GM18498 (cell line): ENCODE results near the gene HNRNPUL1.
A peak's percentile ranks its signal among the peaks of the same experiment; 100 is the strongest.
"Not testable (repeated sequence)": the region's sequence is repeated elsewhere in the genome, so short reads cannot be mapped to it uniquely, and the experiment has no call there.

Experiments
- ATAC-seq: cut with Tn5 transposase; IDR thresholded peaks from one replicate; pipeline ENCODE4 v1.9.1; 2021; ENCODE audit warnings: mild to moderate bottlenecking, moderate library complexity; ENCODE audit not compliant: unreplicated experiment

The HNRNPUL1 gene

DNA sequence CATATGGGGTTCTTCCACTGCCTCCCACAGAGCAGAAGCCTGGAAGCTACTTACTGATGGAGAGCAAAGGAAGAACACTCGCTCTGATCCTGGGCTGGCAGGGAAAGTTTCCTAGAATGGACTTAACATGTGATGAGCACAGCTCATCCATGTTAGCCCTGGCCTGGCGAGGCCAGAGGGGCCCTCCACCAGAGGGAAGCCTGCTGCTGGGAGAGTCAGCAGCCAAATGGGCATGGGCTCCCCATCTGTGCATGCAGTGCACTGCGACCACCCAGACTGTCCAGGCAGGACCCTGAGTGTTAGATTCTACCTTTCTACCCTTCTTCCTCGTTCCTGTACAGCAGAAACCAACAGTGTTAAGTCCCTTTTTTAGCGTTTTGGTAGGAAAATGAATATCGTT is 8.9 kb downstream of the HNRNPUL1 start:
- ATAC-seq: no peak

DNA sequence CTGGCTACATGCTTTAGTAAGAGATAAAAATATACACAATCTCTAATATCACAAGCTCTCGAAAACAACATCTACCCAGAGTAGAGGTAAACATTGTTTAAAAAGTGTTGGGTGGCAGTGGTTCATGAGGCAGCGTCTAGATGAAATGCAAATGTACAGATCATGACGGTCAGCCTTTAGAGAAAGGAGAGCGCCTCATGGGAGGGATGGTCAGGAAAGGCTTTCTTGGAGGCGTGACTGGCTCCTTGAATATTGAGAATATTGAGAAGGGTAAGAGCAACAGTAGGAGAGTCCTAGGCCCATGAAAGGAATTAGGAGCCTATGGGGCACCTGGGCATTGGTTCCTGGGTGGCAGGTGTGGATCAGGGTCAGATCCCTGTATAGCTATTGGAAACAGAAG is 10.6 kb downstream of the HNRNPUL1 start:
- no peak for ATAC-seq

DNA sequence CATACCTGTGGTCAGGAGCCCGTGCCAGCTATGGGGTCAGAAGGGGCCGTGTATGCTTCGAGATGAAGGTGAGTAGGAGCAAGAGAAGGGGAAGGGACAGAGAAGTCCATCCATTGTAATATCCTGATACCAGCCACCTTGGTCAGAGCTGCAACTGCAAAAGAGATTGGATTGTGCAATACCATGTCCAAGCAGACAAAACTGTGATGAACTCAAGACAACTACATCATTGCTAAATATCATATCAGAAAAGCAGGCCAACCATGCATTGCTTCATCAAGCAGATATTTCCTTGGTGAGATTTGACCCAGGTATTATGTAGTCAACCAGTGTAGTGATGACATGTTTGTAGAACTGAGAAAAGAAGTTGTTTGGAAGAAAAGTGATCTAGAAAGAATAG is 12.1 kb downstream of the HNRNPUL1 start:
- ATAC-seq: no peak

DNA sequence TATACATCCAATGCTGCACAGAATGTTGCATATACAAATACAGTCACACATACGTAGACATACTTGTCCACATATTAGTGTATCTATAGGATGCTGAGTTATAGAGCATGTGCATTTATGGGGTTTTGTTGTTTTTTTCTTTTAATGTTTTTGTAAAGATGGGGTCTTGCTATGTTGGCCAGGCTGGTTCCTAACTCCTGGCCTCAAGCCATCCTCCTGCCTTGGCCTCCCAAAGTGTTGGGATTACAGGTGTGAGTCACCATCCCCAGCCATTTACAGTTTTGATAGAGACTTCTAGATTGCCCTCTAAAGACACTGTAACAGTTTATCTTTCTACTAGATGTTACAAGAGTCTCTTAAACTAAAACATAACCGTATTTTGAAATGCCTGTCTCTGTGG is 14.3 kb downstream of the HNRNPUL1 start:
- no peak for ATAC-seq

DNA sequence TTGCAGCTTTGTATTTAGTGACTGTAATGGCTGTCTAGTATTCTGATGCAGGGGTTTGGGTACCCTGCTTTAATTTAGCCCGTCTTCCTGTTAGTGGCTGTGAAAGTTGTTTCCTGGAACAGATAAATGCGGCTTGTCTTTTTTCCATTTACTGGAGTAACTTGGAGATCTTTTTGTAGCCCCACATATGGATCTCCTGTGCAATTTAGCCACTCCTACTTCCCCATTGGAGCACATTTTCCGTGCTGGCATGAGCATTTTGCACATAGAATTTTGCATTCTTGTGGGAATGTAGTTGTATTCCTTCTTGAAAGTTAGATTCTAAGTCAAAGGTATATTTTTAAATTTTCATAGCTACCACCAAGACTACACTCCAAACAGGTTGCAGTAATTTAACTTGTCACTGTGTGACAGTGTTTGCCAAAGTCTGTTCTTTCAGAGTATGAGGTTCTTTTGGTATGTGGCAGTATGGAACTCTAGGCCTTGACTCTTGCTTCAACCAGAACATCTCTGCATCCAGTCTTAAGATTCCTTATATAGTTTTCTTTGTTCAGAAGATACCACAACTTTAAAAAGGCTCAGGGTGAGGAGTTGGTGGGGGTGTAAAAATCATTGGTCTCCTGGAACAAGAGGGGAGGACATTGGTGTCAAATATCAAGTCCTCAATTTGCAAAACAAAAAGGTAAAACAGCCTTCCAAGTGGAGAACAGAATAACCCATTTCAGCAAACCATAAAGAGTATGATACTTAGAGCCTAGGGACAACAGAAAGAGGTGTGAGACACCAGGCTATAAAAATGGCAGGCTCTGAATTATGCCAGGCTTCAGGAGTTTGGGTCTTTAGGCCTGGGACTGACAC is 24.7 kb downstream of the HNRNPUL1 start:
- ATAC-seq: no peak

DNA sequence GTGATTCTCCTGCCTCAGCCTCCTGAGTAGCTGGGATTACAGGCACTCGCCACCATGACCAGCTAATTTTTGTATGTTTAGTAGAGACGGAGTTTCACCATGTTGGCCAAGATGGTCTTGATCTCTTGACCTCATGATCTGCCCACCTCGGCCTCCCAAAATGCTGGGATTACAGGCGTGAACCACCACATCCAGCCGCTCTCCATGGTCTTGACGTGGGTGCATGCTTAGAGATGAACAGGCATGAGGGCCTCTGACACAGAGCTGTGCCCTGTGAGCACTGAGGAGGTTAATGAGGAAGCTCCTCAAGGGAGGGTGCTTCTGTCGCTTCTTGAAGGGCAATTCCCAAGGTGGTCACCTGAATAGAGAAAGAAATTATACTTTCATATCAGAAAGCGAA is 25.6 kb downstream of the HNRNPUL1 start:
- ATAC-seq: not testable (repeated sequence)

DNA sequence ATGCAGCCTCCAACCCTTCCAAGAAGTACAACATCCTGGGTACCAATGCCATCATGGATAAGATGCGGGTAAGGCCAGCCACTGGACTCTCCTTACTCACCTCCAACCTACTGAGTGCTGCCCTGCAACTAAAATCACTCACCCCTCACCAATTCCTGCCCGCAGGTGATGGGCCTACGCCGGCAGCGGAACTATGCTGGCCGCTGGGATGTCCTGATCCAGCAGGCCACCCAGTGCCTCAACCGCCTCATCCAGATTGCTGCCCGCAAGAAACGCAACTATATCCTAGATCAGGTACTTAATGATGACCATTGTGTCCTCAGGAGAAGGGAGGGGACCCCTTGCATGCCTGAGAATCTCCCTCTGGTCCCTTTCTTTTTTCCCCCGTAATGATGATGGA is 30.2 kb downstream of the HNRNPUL1 start:
- no peak for ATAC-seq

DNA sequence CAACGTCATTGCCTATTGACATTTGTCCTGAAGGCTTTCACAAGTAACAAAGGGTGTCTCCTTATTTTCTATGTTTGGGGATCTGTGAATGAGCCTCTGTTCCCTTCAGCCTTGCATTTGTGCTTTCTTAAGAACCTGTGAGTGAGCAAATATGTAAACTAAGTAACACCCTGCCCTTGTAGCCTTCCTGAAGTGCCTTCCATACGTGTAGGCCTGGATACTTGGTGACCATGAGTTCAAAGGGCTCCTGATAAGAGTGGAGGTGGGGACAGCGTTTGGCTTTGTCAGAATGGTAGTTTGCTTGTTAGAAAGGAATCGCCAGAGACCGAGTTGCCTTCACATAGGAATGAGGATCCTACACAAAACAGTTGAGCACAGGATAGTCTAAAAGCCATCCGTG is 31.3 kb downstream of the HNRNPUL1 start:
- ATAC-seq: no peak

DNA sequence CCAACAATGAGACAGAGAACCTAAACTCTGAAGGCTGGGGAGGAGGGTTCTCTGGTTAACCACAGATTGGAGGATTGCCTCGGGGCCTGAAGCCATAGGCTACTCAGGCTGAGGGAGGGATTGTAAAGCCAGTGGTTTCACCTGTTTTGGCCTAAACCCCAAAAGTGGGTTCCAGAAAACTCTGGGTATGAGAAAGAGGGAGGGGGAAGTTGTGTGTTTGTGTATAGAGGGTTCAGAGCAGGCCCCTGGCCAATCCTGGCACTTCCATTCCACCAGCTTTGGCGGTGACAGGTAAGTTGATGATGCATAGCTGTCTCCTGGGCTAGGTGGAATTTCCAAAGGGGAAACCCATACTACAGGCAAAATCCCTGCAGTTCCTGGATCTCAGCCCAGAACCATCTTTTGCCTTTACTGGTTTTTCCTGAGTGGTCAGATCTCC is 32.3 kb downstream of the HNRNPUL1 start:
- ATAC-seq: no peak

DNA sequence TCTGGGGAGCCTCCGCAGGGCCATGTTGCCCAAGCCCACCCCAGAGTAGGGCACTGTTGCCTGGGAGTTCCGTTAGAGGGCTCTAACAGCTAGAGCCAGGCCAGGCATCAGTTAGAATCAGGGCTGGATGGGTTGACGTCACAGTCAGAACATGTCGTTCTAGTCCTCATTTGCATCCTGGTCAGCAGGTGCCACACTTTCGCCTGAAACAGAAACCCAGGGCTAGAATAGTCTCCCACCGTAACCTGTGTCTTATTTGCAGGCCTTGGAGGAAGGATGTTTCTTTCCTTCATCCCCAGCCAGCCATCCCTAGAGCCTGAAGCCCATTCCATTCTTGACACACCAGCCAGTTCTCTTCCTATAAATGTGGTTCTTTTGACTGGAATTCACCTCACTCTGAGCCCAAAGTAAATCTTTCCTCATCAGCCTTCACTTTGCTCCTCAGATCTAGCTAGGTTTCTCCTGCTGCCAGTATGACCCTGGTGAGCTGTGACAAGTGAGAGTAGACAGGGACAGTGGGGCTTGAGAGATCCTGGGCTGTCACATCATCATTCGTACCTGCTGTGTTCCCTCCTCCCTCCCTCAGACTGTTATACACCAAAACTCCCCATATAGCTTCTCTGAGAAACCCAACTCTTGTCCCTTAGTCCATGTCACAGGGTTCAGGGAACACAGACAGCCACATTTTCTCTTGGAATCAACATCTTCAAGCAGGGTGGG is 33.6 kb downstream of the HNRNPUL1 start:
- ATAC-seq: peak; percentile 88

DNA sequence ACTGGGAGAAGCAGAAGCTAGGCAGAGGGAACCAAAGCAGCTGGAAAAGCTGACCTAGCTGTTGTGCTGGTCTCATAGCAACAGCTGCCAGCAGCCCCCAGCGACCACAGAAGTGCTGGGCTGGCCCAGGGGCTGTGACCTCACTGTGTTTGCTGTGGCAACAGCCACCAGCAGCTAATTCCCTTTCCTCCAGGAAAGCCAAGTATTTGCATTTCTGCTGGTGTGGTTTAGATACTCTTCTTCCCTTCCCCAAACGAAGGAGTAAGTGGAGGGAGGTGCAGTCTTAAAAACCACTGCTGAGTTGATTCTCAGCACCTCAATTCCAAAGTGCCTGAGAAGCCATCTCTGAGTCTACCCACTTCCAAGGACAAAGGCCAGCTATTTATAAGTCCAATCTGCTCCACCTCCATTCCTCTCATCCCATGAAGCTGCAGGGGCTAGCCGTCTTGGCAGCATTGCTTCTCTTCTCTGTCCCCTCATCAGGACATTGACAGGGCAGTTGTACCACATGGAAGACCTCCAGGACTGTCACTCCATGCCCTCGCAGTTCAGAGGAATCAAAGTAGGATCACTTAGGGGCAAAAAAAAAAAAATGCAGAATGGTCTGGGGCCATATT is 34.3 kb downstream of the HNRNPUL1 start:
- peak; percentile 23 for ATAC-seq

DNA sequence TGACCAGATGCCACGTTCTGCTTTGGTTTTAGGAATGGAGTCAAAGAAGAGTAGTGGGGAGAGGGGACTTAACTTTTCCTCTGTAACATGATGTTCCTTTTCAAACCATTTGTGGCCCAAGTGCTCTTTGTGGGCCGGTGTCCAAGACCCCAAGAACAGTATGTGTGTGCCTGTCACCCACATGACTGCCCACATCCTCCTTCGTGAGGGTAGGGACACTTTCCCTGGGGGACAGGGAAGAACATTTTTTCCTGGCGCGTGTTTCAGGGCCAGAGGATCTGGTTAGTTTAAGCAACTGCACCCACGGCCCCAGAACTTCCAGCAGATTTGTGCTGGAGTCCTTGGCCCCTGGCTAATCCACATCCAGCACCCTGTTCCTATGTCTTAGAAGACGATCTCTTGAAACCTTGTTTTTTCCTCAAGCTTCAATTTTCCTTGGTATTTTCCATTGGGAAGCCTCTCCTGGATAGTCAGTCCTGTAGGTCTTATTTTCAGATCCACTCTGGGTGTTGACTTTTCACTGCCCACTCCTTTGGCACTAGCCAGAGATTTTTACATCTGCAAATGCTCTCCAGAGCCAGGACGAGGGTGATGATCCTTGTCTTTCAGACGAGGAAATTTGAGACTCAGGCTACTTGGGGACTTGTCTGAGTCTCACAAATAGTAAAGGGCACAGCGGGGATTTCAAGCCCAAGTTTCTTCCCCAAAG is 35.0 kb downstream of the HNRNPUL1 start:
- no peak for ATAC-seq

DNA sequence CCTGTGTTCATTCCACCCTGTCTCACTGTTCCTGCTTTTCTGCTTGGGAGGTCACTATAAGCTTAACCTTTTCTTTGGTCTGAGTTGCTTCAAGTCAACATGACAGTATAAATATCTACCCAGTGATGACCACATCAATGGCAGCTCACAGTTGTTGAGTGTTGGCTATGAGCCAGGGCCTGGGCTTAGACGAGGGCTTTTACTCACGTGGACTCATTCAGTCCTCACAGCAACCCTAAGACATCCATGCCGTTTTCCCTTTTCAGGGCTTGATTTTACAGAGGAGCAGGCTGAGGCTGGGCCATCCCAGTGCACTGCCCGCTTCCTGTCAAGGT is 35.5 kb downstream of the HNRNPUL1 start:
- ATAC-seq: no peak

DNA sequence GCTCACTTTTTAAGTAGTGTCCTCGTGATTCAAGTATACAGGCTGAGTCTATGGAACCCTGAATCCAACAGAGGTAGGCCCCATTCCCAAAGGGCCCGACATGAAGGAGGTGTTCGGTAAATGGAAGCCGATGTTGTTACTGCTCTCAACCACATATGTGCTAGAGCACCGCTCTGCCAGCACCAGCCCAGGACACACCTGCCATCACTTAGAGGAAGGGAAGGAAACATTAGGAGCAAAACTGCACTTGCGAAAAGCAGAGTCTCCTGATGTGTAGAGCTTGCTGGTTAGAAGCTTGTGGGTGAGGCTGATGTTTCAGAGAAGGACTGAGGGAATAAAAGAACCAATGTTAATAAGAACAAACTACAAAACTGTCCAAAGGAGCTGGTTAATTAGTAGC is 36.4 kb downstream of the HNRNPUL1 start:
- ATAC-seq: no peak

DNA sequence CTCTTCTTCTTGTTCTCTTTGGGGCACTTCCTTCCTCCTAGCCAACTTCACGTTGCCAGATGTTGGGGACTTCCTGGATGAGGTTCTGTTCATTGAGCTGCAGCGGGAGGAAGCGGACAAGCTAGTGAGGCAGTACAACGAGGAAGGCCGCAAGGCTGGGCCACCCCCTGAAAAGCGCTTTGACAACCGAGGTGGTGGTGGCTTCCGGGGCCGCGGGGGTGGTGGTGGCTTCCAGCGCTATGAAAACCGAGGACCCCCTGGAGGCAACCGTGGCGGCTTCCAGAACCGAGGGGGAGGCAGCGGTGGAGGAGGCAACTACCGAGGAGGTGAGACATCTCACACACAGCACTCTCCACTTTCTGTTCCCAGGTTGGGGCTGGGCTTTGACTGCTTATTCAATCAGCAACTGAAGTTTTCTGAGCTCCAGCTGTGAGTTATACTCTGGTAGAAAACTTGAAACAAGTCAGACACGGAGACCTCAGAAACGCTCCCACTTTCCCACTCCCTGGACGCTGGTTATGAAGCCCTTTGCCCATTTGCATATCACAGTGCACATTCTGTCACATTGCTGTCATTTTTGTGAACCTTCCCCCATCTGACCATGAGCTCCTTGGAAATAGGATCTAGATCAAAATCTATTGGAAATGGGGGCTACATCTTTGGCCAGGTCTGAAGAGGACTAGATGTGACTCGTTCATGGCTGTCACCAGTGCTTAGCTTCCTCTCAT is 38.6 kb downstream of the HNRNPUL1 start:
- ATAC-seq: no peak

DNA sequence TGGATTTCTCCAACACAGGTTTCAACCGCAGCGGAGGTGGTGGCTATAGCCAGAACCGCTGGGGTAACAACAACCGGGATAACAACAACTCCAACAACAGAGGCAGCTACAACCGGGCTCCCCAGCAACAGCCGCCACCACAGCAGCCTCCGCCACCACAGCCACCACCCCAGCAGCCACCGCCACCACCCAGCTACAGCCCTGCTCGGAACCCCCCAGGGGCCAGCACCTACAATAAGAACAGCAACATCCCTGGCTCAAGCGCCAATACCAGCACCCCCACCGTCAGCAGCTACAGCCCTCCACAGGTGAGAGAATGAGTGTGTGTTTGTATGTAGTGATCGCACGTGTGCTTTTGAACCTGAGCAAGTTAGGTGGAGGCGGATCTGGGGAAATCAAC is 39.8 kb downstream of the HNRNPUL1 start:
- no peak for ATAC-seq

DNA sequence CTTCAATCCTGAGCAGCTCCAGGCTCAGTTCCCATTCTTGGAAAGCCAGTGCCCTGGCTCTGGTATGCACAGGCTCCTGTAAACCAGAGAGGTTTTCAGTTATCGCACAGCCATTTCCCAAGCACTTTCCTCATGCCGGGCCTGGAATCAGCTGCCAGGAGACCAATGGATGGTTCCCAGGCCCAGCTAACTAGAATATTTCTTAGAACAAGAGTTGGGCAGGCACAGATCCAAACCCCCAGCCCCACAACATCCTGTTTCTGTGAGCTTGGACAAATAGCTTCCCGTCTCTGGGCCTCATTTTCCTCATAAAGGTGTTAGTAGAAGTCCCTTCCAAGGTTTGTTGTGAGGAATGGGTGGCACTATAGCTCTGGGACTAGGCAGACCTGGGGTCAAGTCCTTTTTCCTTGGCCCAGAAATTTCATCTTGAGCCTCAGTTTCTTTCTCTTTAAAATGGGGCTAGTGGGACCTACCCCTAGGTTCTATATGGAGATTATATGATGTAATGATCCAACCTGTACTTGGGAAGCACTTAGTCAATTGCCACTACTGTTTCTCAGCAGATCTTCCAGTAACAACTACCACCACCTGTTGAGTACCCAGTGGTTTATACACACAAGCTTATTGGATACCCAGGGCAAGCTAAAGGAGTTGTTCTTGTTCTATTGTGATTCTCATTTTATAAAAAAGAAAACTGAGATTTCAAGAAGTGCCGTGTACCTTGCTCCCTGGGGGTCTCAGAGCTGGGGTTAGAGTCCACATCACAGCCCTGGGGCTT is 40.7 kb downstream of the HNRNPUL1 start:
- no peak for ATAC-seq

DNA sequence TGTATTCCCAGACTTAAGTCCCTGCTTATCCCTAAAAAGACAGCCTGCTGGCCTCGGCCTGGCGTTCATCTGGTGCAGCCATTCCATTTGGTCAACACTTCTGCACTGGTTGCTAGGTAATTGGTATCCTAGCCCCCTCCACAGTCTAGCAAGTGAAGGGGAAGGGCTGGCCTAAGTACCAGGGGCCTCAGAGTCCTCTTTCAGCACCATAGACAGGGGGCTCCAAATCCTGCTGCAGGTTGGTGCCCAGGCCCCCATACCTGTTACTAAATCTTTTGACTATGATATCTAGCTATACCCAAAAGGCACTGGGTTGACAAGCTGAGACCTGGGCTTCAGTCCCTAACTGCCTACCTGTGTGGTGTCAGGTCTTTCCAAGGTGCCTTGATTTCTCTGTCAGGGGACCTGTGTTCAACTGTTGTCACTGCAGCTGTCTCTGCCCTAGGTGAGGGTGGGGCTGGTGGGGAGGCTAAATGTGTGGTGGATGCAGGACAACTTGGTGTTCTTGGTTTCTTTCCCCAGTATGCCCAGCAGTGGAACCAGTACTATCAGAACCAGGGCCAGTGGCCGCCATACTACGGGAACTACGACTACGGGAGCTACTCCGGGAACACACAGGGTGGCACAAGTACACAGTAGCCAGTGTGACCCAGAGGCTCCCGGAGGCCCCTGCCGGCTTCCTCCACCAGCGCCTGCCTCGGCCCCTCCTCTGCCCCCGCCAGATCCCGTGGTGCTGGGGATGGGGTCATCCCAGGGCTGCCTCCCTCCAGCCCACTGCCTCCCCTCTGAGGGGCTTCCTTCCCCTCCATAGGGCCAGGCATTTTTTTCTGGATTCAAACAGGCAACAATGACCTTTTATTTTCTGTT is 42.0 kb downstream of the HNRNPUL1 start:
- no peak for ATAC-seq
